Muscle of arm (tissue), 12 donors: ENCODE data around the gene SCUBE1. TPM values are rescaled to one million over a fixed set of nuclear protein-coding genes. Genes with fewer than 3 reads are reported as not detected.
A peak's percentile ranks its signal among the peaks of the same experiment; 100 is the strongest.

Experiments
- DNase-seq: peaks from one replicate; pipeline ENCODE4 v3.0.0-alpha.2; 2013
- polyA plus RNA-seq, 12 donors: library from polyadenylated mRNA; unstranded; fragments of 120-200 nt; gene quantifications; one replicate each; pipeline ENCODE4 v1.2.1, GENCODE V29; 2013; ENCODE audit not compliant: insufficient read length in 12 of 12

Gene SCUBE1
- polyA plus RNA-seq, 12 donors: 0.21 to 5.5 (median 0.53) TPM; not detected in 2

DNA sequence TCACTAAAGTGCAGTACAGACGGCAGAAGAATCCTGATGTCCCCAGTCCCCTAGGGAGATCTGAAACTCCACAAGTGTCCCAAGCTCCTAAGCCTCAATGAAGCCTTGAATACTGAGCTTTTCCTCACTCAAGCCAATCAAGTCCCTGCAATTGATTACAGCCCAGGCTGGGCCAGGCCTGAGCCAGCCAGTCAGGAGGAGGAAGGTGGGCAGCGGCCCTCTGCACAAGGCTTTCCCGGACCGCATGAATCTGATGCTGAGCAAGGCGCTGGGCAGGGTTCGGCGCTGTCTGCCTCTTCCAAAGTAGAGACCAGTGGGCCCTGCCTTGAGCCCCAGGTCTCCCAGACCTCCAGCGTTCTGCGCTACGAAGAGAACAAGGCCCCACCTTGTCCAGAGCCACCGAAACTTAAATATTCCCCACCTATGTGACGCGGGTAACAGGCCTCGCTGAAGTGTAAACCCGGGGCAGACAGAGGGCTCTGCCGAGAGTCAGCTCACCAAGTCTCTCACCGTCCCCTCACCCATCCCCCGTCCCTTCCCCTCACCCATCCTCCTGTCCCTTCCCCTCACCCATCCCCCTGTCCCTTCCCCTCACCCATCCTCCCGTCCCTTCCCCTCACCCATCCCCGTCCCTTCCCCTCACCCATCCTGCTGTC lies 63.2 kb downstream of the SCUBE1 start:
- DNase-seq: no peak

DNA sequence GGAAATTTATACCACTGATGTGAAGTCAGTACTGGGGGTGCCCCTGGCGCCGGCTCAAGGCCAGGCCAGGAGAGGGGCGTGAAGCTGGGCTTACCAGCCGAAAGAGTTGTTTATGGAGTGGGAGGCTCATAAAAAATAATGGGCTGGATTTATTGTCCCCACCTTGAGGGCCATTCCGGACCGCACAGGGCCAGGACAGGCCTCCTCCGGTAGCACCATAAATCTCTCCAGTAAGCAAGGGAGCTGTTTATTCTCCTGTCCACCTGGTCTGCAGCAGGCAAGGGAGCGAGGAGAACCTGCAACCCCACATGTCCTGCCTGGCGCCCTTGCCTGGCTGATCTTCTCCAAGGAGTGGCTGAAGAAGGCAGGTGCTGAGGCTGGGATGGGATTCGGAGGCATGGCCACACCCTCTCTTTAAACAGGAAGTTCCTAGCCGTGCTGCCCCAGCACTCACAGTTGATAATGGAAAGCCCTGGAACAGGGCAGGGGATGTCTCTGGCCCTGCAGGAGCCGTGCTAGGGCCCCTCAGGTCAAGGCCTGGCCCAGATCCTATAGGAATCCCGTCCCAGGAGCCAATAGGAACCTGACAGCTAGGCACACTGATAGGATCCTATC lies 65.1 kb downstream of the SCUBE1 start:
- no peak for DNase-seq

- DNase-seq: no peak
These were observed 66.1 kb downstream of the SCUBE1 start for GRCh38 chr22:43277091-43277490.

DNA sequence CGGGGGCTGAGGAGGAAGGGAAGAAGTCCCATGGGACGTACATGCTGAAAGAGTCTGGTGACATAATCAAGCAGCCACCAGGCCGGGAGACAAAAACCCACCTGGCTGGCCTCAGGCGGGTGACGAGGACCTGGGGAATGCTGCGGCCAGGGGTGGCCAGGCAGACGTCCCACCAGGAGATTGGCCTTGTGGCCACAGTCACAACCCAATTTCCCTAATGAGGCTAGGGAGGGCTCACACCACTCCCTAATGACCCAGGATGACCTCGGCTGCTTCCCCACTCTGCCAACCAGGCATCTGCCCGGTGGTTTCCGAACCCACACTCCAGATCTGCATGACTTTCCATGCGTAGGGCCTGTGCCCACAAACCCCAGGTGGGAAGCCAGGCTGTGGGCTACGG lies 66.9 kb downstream of the SCUBE1 start:
- DNase-seq: no peak

DNA sequence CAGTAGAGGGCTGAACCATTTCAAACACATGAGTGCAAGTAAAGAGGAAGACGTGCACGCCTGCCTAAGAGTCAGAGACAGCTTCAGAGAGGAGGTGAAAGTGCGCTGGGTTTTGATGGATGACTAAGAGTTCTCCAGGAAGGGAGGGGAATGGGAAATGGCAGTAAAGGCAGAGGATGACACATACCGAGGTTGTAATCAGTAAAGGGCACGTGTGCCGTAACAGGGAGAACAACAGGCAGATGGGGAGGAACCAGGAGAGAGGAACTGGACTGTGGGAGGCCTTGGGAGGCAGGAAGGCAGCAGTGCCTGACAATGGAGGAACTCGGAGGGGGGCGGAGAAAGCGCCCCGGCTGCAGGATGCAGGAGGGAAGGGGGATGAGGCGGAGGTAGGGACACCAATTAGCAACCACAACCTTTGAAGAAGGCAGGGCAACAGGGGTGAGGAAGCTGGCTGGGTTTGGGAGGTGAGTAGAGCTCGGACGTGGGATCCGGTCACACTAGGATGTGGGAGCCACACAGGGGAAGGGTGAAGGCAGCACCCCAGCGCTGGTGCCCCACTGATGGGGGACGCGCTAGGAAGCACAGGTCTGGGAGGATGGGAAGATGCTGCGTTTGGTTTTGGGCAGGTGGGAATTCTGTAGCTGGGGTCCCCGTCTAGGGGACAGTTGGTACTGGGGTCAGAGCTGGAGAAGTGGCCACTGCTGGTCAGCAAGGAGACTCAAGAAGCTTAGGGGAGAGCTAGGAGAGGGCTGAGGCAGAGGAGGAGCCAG lies 67.4 kb downstream of the SCUBE1 start:
- no peak for DNase-seq

GRCh38 chr22:43274595-43275240 lies 68.5 kb downstream of the SCUBE1 start:
- no peak for DNase-seq

DNA sequence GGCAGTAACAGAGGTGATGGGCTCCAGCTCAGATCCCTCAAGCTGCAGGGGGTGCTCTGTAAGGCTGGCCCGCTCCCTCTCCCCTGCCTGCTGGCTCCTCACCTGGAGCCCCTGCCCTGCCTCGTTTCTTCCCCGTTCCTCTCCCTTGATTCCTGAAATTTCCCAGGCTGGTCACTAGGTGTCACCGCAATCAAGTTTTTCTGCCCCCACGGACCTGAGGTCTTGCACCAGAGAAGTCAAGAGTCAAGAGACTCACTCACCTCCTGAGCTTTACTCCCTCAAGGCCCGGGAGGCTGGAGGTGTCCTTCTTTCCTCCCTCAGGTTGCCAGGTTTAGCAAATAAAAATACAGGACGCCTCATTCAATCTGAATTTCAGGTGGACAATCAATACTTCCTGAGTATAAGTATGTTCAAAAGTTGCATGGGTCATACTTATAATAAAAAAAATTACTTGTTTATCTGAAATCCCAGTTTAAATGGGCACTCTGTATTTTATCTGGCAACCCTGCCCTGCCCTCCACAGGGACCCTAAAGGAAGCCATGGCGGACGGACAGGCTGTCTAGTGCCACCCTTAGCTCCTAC lies 69.2 kb downstream of the SCUBE1 start:
- DNase-seq: peak; percentile 49

GRCh38 chr22:43272869-43273318 lies 70.3 kb downstream of the SCUBE1 start:
- DNase-seq: no peak

DNA sequence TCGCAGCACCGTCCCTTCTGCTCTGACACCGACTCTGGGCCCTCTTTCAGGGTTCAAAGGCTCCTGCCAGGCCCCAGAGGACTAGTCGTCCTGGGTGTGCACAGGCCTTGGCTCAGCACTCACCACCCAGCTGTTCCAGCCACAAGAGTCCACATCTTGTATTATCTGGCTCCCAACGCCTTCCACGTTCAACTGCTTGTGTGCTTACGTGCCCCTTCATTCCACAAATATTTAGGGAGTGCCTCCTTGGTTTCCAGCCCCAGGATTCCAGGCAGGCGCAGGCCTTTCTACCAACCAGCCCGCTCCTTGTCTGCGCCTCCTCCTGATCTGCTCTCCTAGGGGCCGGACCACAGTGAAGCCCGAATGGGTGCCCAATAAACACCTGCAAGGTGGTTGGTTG lies 70.9 kb downstream of the SCUBE1 start:
- no peak for DNase-seq

GRCh38 chr22:43270949-43271348 lies 72.2 kb downstream of the SCUBE1 start:
- no peak for DNase-seq

- no peak for DNase-seq
These were observed 72.8 kb downstream of the SCUBE1 start for GRCh38 chr22:43270314-43270908.

GRCh38 chr22:43269646-43270045 lies 73.5 kb downstream of the SCUBE1 start:
- DNase-seq: no peak

DNA sequence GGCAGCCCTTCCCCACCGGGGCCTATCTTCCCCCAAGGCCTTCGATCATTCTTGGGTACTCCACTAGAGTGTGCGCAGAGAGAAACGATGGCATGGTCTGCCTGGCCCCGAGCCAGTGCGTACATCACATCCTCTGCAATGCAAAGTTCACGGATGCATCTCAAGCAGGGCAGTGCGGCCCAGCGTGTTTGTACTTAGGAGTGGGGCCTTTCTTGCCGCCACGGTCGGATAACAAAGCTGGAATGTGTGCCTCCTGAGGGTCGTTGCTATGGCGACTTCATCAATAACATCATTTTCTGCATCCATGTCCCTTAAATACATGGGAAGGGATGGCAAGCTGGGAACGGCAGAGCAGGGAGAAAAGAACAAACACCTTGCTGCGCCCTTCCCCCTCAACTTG lies 73.9 kb downstream of the SCUBE1 start:
- DNase-seq: no peak

GRCh38 chr22:43267981-43268660 lies 75.1 kb downstream of the SCUBE1 start:
- DNase-seq: no peak

DNA sequence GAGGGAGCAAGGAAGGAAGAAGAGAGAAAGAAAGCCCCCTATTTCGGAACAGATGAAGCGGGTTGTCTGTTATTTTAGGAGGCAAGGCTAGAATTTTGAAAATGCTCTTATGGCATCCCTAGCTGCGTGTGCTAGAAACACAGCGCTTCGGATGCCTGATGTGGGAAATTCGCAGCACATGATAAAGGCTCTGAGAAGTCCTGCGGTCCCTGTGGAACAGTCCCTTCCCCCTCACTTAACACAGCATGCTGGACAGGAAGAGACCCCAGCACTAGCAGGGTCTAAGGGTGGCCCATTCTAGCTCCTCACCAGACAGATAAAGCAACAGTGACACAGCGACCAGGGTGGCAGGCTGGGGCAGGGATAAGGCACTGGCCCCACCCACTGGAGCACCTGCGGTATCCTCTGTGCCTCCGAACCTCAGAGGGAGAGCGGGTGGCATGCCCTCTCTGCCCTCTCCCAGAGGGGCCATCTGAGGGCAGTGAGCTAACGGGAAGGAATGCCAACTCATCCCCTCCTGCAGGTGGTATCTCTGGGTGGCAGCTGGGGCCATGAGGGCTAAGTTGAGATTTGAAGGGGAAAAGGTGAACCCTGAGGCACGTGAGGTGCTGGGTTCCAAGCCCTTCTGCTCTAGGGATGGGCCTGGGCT lies 75.7 kb downstream of the SCUBE1 start:
- no peak for DNase-seq

GRCh38 chr22:43266076-43266475 lies 77.1 kb downstream of the SCUBE1 start:
- DNase-seq: no peak

DNA sequence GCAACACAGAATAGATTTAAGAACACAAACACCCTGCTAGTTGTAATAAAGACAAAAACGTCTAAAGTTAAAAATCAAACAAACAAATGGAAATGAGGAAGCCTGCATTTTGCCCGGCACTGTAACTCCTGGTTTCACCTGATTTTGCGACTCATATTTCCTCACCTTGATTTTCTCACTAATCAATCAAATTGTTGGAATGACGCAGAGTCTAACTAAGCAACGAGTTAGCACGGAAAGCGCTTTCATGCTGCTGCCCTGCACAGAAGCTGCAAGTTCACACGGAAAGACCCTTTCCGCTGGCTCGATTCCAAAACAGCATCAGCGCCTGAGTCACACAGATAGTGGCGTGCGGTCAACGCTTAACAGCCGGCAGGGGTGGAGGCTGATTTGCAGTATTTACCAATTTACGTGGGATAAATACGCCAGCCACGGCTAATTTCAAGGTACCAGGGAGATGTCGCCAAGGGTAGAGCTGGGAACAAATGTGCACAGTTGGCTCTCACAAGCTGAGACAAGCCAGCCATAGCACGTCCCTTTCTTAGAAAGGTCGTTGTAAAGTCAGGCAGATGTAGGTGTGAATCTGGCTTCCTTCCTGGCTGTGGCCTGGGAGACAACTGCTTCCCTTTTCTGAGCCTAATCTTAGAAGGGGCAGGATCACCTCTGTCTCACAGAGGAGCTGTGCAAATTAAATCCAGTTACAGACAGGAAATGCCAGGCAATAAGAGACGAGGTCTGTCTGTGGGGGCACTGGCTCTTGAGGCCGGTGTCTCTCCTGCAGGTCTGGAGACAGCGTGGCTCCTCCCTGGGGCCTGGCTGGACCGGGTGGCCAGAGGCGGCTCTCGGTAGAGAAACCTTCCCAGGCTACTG lies 79.3 kb downstream of the SCUBE1 start:
- DNase-seq: peak; percentile 62

DNA sequence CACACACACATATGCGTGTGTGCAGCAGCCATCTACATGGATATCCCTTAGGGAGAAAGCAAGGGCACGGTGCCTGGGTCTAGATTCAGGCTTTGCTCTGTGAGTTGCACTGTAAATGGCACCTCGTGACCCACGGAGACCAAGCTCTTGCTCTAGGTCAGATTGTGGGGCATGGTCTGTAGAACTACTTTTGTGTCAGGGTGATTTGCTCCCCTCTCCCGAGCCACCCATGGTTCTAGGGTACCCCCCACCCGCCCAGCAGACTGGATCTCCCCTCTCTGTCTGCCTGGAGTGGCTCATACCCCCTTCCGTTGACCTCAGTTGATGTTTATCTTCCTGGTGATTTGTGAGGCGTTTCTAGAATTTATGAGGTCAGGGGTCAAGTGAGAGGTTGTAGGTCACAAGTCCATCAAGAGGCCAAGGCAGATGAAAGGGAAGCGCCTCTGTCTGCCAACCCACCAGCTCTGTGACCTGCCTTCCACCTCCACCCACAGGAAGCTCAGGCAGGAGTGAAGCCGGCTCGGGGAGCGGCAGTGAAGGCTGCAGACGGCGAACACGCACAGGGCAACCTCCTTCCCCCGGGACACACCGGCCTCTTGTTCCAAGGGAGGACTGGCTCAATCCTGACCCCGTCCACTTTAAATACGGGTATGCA lies 80.1 kb downstream of the SCUBE1 start:
- DNase-seq: no peak
